Suprapubic skin (tissue), 4 donors: Measurements from ENCODE around the gene SOD1. TPM values are rescaled to one million over a fixed set of nuclear protein-coding genes. Genes with fewer than 3 reads are reported as not detected.
"Not testable (repeated sequence)": the region's sequence is repeated elsewhere in the genome, so short reads cannot be mapped to it uniquely, and the experiment has no call there.

Experiments
- DNase-seq, 2 donors: peaks; one replicate each; pipeline ENCODE4 v3.0.0-alpha.2; 2019; ENCODE audit warnings: low spot score in 2 of 2
- H3K27ac ChIP-seq: fragments of 200-600 bp; sonication (generic); one replicate; pipeline ENCODE4 v1.5.1; 2019
- H3K27me3 ChIP-seq: fragments of 200-600 bp; sonication (generic); one replicate; pipeline ENCODE4 v1.5.1; 2019
- H3K36me3 ChIP-seq: fragments of 200-600 bp; sonication (generic); one replicate; pipeline ENCODE4 v1.5.1; 2019
- H3K4me1 ChIP-seq: fragments of 200-600 bp; sonication (generic); one replicate; pipeline ENCODE4 v1.5.1; 2019
- H3K4me3 ChIP-seq: fragments of 200-600 bp; sonication (generic); one replicate; pipeline ENCODE4 v1.5.1; 2019; ENCODE audit warnings: mild to moderate bottlenecking
- H3K9me3 ChIP-seq: fragments of 200-600 bp; sonication (generic); one replicate; pipeline ENCODE4 v1.5.1; 2019
- EP300 ChIP-seq: sonication (generic); formaldehyde crosslinking; IDR thresholded peaks from one replicate; pipeline ENCODE4 v1.6.1; 2017; ENCODE audit warnings: antibody characterized with exemption
- POLR2A ChIP-seq, 2 donors: fragments of 450-650 bp; IDR thresholded peaks; one replicate each; pipeline ENCODE4 v1.6.1; 2017; ENCODE audit warnings: antibody characterized with exemption in 2 of 2, mild to moderate bottlenecking in 2 of 2, moderate library complexity in 2 of 2
- POLR2AphosphoS5 ChIP-seq, 3 donors: sonication (generic); formaldehyde crosslinking; IDR thresholded peaks; one replicate each; pipeline ENCODE4 v1.6.1; 2017; ENCODE audit warnings: antibody characterized with exemption in 3 of 3
- WGBS: methylation state at CpG from one replicate; pipeline ENCODE4 v1.1.5; 2018; 5-methylcytosine and 5-hydroxymethylcytosine counted together
- total RNA-seq, 4 donors: library from RNA; depleted of rRNA; stranded (reverse); fragments of >200 nt; gene quantifications; one replicate each; pipeline ENCODE4 v1.1.0, GENCODE V29; 2016
- TF ChIP-seq, protein P1 (sequence below), 2 donors: fragments of 200-600 bp in 1 of 2; fragments of 450-650 bp in 1 of 2; sonication (generic) in 1 of 2; IDR thresholded peaks; one replicate each; pipeline ENCODE4 v1.5.1; 2016 to 2019; ENCODE audit warnings: antibody characterized with exemption in 2 of 2, mild to moderate bottlenecking in 1 of 2, moderate library complexity in 1 of 2

The SOD1 gene
- total RNA-seq, 4 donors from 2014 or later: 123 to 173 (median 144) TPM

DNA sequence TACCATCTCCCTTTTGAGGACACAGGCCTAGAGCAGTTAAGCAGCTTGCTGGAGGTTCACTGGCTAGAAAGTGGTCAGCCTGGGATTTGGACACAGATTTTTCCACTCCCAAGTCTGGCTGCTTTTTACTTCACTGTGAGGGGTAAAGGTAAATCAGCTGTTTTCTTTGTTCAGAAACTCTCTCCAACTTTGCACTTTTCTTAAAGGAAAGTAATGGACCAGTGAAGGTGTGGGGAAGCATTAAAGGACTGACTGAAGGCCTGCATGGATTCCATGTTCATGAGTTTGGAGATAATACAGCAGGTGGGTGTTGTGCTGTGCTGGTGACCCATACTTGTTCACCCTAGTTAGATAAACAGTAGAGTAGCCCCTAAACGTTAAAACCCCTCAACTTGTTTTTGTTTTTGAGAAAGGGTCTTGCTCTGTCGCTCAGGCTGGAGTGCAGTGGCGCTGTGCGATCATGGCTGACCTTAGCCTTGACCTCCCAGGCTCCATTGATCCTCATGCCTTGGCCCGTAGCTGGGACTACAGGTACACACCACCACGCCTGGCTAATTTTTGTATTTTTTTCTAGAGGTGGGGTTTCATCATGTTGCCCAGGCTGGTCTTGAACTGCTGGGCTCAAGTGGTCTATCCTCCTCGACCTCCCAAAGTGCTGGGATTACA, 4.2 kb downstream of the SOD1 start:
- Histone ChIP-seq H3K4me3 (no peak overlapping the region), H3K4me1 (peaks cover 63% of the 10 kb centered on the region), H3K27ac (no peak overlapping the region), H3K27me3 (no peaks in the 10 kb centered on the region), H3K36me3 (peaks cover 27% of the 10 kb centered on the region), H3K9me3 (no peaks in the 10 kb centered on the region)
- DNase-seq: no peak
- WGBS: 94% methylated on average over 7 of the region's 7 CpGs
- TF ChIP-seq POLR2AphosphoS5 (IDR thresholded peaks at IDR 0.05) (no peak), POLR2A (IDR thresholded peaks at IDR 0.05) (no peak), EP300 (no peak)
- TF ChIP-seq, protein P1, sequence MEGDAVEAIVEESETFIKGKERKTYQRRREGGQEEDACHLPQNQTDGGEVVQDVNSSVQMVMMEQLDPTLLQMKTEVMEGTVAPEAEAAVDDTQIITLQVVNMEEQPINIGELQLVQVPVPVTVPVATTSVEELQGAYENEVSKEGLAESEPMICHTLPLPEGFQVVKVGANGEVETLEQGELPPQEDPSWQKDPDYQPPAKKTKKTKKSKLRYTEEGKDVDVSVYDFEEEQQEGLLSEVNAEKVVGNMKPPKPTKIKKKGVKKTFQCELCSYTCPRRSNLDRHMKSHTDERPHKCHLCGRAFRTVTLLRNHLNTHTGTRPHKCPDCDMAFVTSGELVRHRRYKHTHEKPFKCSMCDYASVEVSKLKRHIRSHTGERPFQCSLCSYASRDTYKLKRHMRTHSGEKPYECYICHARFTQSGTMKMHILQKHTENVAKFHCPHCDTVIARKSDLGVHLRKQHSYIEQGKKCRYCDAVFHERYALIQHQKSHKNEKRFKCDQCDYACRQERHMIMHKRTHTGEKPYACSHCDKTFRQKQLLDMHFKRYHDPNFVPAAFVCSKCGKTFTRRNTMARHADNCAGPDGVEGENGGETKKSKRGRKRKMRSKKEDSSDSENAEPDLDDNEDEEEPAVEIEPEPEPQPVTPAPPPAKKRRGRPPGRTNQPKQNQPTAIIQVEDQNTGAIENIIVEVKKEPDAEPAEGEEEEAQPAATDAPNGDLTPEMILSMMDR (IDR thresholded peaks at IDR 0.05): no peak

DNA sequence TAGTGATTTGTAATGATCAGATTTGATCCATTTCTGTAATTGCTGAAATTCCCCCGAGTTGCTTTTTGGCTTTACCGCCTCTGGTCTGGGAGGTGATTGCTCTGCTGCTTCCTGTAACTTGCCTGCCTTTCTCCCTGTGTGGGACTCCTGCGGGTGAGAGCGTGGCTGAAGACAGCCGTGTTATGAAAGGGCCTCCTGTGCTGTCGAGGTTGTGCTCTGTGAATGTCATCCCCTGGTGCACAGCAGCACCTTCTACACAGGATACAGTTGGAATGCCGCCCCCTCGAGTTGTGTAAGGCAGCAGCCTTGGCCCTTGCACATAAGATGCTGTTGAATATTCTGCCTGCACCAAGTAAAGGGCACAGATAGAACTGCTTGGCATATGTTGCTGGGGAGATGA, 5.9 kb downstream of the SOD1 start:
- Histone ChIP-seq H3K27ac (no peak overlapping the region), H3K36me3 (peaks cover 32% of the 10 kb centered on the region), H3K9me3 (no peaks in the 10 kb centered on the region), H3K4me3 (no peak overlapping the region), H3K27me3 (no peaks in the 10 kb centered on the region), H3K4me1 (peaks cover 57% of the 10 kb centered on the region)
- no peak for DNase-seq
- 68% methylated on average over 8 of the region's 8 CpGs for WGBS
- TF ChIP-seq, protein P1 (IDR thresholded peaks at IDR 0.05): no peak
- no peak for TF ChIP-seq POLR2AphosphoS5 (IDR thresholded peaks at IDR 0.05)
- TF ChIP-seq POLR2A (IDR thresholded peaks at IDR 0.05): no peak
- no peak for TF ChIP-seq EP300

DNA sequence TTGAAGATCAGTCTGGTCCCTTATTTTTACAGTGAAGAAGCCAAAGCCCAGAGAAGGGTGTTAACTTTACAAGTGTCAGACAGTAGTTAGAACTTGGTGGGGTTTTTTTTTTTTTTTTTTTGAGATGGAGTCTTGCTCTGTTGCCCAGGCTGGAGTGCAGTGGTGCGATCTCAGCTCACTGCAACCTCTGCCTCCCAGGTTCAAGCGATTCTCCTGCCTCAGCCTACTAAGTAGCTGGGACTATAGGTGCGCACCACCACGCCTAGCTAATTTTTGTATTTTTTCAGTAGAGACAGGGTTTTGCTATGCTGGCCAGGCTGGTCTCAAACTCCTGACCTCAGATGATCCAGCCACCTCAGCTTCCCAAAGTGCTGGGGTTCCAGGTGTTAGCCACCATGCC, 6.4 kb downstream of the SOD1 start:
- H3K4me3 ChIP-seq, H3K27ac ChIP-seq, DNase-seq, H3K27me3 ChIP-seq, H3K9me3 ChIP-seq: not testable (repeated sequence)
- WGBS: 87% methylated on average over 4 of the region's 4 CpGs
- Histone ChIP-seq H3K4me1 (peaks cover 53% of the 10 kb centered on the region), H3K36me3 (peaks cover 34% of the 10 kb centered on the region)

DNA sequence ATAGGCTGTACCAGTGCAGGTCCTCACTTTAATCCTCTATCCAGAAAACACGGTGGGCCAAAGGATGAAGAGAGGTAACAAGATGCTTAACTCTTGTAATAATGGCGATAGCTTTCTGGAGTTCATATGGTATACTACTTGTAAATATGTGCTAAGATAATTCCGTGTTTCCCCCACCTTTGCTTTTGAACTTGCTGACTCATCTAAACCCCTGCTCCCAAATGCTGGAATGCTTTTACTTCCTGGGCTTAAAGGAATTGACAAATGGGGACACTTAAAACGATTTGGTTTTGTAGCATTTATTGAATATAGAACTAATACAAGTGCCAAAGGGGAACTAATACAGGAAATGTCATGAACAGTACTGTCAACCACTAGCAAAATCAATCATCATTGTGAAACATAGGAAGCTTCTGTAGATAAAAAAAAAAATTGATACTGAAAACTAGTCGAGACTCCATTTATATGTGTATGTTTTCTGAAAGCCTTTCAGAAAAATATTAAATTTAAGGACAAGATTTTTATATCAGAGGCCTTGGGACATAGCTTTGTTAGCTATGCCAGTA, 7.0 kb downstream of the SOD1 start:
- H3K36me3 ChIP-seq: peaks cover 40% of the 10 kb centered on the region
- H3K27me3 ChIP-seq: no peaks in the 10 kb centered on the region
- H3K9me3 ChIP-seq: no peaks in the 10 kb centered on the region
- H3K27ac ChIP-seq: no peak overlapping the region
- 70% methylated on average over 5 of the region's 5 CpGs for WGBS
- no peak overlapping the region for H3K4me3 ChIP-seq
- no peak for DNase-seq
- TF ChIP-seq, protein P1 (IDR thresholded peaks at IDR 0.05): no peak
- TF ChIP-seq POLR2A (IDR thresholded peaks at IDR 0.05) (no peak), POLR2AphosphoS5 (IDR thresholded peaks at IDR 0.05) (no peak), EP300 (no peak)
- peaks cover 47% of the 10 kb centered on the region for H3K4me1 ChIP-seq

DNA sequence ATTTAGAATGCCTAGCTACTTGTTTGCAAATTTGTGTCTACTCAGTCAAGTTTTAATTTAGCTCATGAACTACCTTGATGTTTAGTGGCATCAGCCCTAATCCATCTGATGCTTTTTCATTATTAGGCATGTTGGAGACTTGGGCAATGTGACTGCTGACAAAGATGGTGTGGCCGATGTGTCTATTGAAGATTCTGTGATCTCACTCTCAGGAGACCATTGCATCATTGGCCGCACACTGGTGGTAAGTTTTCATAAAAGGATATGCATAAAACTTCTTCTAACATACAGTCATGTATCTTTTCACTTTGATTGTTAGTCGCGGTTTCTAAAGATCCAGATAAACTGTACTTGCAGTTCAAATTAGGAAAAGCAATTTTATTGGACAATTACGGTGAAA, 7.6 kb downstream of the SOD1 start:
- Histone ChIP-seq H3K36me3 (peaks cover 46% of the 10 kb centered on the region), H3K9me3 (no peaks in the 10 kb centered on the region), H3K27me3 (no peaks in the 10 kb centered on the region), H3K4me3 (no peak overlapping the region), H3K4me1 (peaks cover 41% of the 10 kb centered on the region), H3K27ac (no peak overlapping the region)
- TF ChIP-seq POLR2A (IDR thresholded peaks at IDR 0.05): no peak
- no peak for DNase-seq
- WGBS: 63% methylated on average over 5 of the region's 5 CpGs

DNA sequence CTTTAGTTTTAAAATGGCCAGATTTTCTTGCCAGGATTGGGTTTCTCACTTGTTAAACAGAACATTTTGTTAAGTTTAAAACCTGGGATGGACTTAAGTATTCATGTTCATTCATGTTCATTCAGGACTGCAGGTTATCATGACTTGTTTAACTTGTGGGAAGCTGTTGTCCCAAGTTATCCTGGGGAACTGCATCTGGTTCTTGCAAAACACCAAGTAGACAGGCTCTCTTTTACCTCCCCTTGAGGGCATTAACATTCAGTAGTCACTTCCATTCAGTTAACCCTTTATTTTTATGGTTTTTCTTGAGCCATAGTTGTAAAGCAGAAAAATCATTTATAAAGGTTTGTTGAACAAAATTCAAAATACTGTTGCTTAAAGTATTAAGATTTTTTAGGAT, 8.1 kb downstream of the SOD1 start:
- H3K27me3 ChIP-seq: no peaks in the 10 kb centered on the region
- H3K36me3 ChIP-seq: peaks cover 47% of the 10 kb centered on the region

More for the DNA sequence above, 8.1 kb downstream of the SOD1 start:
- Histone ChIP-seq H3K4me3 (no peak overlapping the region), H3K4me1 (peaks cover 37% of the 10 kb centered on the region), H3K27ac (no peak overlapping the region), H3K9me3 (no peaks in the 10 kb centered on the region)
- DNase-seq: no peak
- TF ChIP-seq POLR2AphosphoS5 (IDR thresholded peaks at IDR 0.05) (no peak), EP300 (no peak), POLR2A (IDR thresholded peaks at IDR 0.05) (no peak)
- TF ChIP-seq, protein P1 (IDR thresholded peaks at IDR 0.05): no peak
